Skeletal muscle satellite cell (primary cell): ENCODE measurements around the gene DUSP18.
A peak's percentile ranks its signal among the peaks of the same experiment; 100 is the strongest.

Experiments
- H3K27me3 ChIP-seq: 2 replicates; pipeline ENCODE4 v1.7.0; 2013; ENCODE audit warnings: low read length; ENCODE audit not compliant: control insufficient read depth, insufficient read depth
- H3K36me3 ChIP-seq: 2 replicates; pipeline ENCODE4 v1.7.0; 2013; ENCODE audit warnings: mild to moderate bottlenecking, control low read depth, low read length; ENCODE audit not compliant: insufficient read depth
- H3K4me1 ChIP-seq: 2 replicates; pipeline ENCODE4 v1.7.0; 2013; ENCODE audit warnings: low read length; ENCODE audit not compliant: control insufficient read depth, insufficient read depth
- H3K4me2 ChIP-seq: 2 replicates; pipeline ENCODE4 v1.7.0; 2013; ENCODE audit warnings: mild to moderate bottlenecking, low read length
- H3K4me3 ChIP-seq: 2 replicates; pipeline ENCODE4 v1.7.0; 2013; ENCODE audit warnings: low read length
- H3K9ac ChIP-seq: 2 replicates; pipeline ENCODE4 v1.7.0; 2013; ENCODE audit warnings: mild to moderate bottlenecking, low read depth, low read length, moderate library complexity
- H3K9me3 ChIP-seq: replicated peaks from 2 replicates; pipeline ENCODE4 v1.7.0; 2013; ENCODE audit warnings: mild to moderate bottlenecking, control low read depth, low read length

The DUSP18 gene

DNA sequence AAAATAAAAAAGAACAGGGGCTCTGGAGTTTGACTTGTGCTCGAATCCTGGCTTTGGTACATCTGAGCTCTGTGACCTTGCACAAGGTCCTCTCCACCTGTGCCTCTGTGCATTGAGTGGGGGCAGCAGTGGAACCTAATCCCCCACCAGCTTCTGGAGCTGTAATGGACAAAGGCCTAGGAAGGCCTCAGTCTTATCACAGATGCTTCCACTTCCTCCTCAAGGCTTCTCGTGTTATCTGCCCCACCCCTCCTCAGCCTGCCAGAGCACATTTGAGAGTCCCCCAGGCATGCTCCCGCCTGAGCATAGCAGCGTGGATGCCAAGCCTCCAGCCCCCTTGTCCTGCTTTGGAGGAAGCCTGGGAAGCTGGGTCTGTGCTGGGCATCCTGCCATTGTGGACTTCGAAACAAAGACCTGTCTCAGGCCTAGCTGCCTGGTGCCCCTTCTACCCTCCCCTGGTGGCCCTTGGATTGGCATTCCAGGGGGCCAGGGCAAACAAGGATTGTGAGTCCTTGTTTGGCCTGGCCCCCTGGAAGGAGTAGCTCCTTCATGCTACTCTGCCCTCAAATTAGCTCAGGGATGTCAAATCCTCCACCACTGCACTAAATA, 17.1 kb downstream of the DUSP18 start:
- Histone ChIP-seq H3K36me3 (peaks cover 6% of the 10 kb centered on the region), H3K9me3 (no peaks in the 10 kb centered on the region), H3K4me3 (no peak overlapping the region), H3K27me3 (no peaks in the 10 kb centered on the region), H3K4me2 (no peak overlapping the region), H3K4me1 (peaks cover 11% of the 10 kb centered on the region), H3K9ac (no peak overlapping the region)

DNA sequence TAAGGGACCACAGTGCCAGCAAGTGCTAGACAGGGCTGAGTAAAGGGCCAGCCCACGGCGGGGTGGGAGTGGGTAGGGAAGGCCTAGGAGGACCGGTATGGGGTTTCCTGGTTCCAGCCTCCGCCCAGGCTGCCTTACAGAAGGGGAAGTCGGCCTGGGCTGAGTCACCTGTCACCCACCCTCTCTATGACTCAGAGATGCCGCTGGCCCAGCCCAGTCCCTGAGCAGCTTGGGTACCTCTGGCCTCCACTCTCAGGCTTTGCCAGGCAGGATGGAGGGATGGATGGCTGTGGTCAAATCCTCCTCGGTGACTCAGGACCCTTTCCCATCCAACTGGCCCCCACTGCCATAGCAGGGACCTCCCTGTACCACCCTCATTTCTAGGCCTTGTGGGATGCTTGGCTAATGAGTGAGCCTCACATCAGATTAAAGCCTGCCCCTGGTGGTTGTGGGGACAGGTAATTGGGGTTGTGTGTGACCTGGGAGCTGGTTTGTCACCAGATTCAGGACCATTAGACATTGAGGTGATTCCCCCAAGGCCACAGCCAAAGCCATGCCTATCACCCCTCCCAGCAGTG, 18.2 kb downstream of the DUSP18 start:
- peak overlapping the region; percentile 55 for H3K4me2 ChIP-seq
- no peaks in the 10 kb centered on the region for H3K9me3 ChIP-seq
- H3K4me3 ChIP-seq, result no peak overlapping the region
- H3K27me3 ChIP-seq, result no peaks in the 10 kb centered on the region
- H3K36me3 ChIP-seq, result peaks cover 6% of the 10 kb centered on the region
- H3K9ac ChIP-seq, result no peak overlapping the region
- peaks cover 11% of the 10 kb centered on the region for H3K4me1 ChIP-seq

DNA sequence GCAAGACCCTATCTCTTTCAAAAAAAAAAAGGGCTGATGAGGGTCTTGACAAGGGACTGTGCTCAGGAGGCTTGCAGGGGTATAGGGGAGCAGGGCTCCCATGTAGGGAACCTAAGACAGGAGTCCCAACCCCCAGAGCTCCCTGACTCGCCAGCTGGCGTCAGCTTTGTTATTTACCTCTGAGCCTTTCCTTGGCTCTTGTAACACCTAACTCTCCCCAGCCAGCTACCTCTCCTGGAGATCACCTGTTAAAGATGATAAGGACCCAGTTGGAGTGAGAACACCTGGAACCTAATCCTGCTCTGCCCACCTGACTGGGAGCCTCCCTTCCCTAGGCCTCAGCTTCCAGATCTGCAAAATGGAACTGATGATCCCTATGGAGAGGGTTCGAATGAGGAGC, 18.9 kb downstream of the DUSP18 start:
- Histone ChIP-seq H3K36me3 (peaks cover 6% of the 10 kb centered on the region), H3K9me3 (no peaks in the 10 kb centered on the region), H3K4me2 (peak overlapping the region; percentile 55)

DNA sequence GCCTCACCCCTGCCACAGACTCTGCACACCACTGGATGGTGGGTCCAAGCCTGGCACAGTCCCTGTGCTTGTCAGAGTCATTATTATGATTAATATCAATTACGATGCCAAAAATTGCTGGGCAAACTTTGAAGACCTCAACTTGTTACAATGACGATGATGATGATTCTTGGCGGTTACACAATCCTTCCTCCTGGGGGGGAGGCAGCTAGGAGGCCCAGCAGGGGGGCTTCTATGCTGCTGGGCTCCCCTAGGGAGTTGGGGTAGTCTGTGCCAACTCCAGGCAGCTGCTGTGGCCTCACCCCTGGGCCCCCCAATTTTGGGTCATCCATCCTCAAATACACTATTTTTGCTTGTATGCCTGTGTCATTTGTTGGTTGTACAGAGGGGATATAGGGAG, 20.1 kb downstream of the DUSP18 start:
- no peak overlapping the region for H3K9ac ChIP-seq
- H3K27me3 ChIP-seq, result no peaks in the 10 kb centered on the region
- H3K9me3 ChIP-seq, result no peaks in the 10 kb centered on the region

More for the DNA sequence above, 18.9 kb downstream of the DUSP18 start:
- H3K4me3 ChIP-seq, result no peak overlapping the region
- H3K9ac ChIP-seq, result no peak overlapping the region
- peaks cover 17% of the 10 kb centered on the region for H3K4me1 ChIP-seq
- H3K27me3 ChIP-seq, result no peaks in the 10 kb centered on the region

DNA sequence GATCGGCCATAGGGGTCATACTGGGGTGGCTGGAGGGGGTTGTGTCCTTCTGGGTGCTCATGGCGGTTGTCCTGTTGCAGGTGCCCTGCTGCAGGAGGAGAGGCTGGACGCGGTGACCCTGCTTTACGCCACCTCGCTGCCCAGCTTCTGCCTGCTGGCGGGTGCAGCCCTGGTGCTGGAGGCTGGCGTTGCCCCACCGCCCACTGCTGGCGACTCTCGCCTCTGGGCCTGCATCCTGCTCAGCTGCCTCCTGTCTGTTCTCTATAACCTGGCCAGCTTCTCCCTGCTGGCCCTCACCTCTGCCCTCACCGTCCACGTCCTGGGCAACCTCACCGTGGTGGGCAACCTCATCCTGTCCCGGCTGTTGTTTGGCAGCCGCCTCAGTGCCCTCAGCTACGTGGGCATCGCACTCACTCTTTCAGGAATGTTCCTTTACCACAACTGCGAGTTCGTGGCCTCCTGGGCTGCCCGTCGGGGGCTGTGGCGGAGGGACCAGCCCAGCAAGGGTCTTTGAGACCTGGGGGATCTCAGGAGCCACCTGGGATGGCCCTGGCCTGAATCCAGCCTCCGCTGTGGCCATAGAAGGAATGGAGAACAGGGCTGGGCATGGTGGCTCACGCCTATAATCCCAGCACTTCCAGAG, 21.0 kb downstream of the DUSP18 start:
- peaks cover 27% of the 10 kb centered on the region for H3K4me1 ChIP-seq
- no peak overlapping the region for H3K9ac ChIP-seq
- no peaks in the 10 kb centered on the region for H3K9me3 ChIP-seq
- H3K4me3 ChIP-seq, result no peak overlapping the region
- no peaks in the 10 kb centered on the region for H3K27me3 ChIP-seq
- peaks cover 6% of the 10 kb centered on the region for H3K36me3 ChIP-seq
- H3K4me2 ChIP-seq, result no peak overlapping the region

More for the DNA sequence above, 20.1 kb downstream of the DUSP18 start:
- no peak overlapping the region for H3K4me3 ChIP-seq
- H3K4me2 ChIP-seq, result no peak overlapping the region
- H3K36me3 ChIP-seq, result peaks cover 6% of the 10 kb centered on the region
- peaks cover 27% of the 10 kb centered on the region for H3K4me1 ChIP-seq

DNA sequence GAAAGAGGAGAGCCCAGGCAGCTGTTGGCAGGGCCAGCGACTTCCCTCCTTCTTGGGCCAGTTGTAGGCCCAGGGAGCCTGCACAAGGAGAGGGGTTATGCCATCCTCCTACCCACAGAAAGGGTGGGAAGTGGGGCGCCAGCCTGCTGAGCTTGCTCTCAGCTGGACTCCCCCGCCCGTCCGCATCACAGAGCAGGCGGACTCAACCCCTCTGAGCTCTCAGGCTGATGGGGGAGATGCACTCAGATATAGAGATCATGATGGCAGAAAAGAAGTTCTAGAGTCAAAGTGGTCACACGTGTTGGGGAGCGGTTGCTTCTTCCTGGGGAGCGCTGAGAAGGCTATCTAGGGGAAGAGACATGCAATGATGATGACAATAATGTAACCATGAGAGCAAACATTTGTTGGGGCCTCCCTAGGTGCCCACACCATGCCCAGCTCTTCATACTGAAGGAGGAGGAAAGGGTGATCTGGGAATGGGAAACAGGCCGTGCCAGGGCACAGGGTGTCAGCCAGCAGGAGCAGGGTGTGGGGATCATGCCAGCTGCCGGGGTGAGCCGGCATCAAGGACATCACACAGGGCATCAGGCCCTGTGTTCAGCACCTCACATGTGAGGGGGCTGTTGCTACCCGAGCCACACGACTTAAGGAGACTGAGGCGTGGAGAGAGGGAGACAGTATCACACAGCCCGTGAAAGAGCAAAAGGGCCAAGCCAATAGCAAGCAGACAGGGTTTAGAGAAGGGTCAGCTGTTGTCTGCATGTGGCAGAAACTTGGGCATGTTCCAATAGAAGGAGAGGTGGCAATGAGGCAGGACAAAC, 24.4 kb downstream of the DUSP18 start:
- Histone ChIP-seq H3K9me3 (no peaks in the 10 kb centered on the region), H3K4me1 (peaks cover 16% of the 10 kb centered on the region), H3K36me3 (peaks cover 6% of the 10 kb centered on the region), H3K4me3 (no peak overlapping the region), H3K27me3 (no peaks in the 10 kb centered on the region), H3K4me2 (peak overlapping the region; percentile 63), H3K9ac (peak overlapping the region; percentile 22)

DNA sequence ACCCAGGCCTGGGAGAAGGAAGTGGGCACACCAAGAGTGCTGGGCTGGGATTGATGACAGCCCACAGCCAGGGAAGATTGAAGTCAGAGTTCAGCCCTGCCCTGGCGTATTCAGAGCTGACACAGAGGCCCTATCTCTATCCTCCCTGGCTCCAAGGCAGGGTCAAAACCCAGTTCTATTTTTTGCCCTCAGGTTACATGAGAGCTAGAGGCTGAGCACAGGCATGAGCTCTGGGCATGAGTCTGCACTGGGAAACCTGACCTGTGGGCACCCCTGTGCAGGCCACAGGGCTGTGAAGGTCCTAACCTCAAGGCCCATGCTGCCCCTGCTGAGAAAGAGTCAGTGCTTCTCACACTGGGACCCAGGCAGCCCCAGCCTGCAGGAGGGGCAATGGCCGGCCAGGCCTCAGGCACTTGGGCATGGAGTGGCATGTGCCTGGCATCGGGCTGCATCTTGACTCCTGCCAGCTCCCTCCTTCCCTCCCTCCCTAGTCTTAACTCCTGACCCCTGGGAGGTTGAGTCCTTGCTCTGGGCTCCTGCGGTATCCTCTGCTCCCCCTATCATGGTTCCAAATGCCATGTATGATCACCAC, 26.7 kb downstream of the DUSP18 start:
- no peaks in the 10 kb centered on the region for H3K36me3 ChIP-seq
- H3K4me3 ChIP-seq, result no peak overlapping the region
- H3K27me3 ChIP-seq, result no peaks in the 10 kb centered on the region
- no peaks in the 10 kb centered on the region for H3K9me3 ChIP-seq
- peaks cover 35% of the 10 kb centered on the region for H3K4me1 ChIP-seq
- H3K4me2 ChIP-seq, result peak overlapping the region; percentile 2
- no peak overlapping the region for H3K9ac ChIP-seq

DNA sequence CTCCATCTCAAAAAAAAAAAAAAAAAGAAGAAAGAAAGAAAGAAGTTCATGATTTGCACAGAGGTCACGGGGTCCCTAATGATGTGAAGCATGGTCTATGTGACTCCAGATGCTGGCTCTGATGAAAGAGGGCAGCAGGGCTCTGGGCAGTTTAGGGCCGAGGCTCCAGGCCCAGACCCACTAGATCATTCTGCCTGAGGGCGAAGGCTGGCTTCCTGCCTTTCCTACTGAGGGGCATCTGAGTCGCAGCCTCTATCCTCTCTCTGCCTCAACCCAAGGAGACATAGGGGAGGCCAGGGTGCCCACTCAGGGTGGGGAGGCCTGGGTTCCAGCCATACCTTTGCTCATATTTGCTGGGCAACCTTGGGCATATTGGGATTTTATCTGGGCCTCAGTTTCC, 27.3 kb downstream of the DUSP18 start:
- H3K4me2 ChIP-seq, result no peak overlapping the region
- H3K36me3 ChIP-seq, result no peaks in the 10 kb centered on the region
- no peak overlapping the region for H3K4me3 ChIP-seq
- no peaks in the 10 kb centered on the region for H3K27me3 ChIP-seq
- no peak overlapping the region for H3K9ac ChIP-seq
- H3K9me3 ChIP-seq, result no peaks in the 10 kb centered on the region
- H3K4me1 ChIP-seq, result peaks cover 36% of the 10 kb centered on the region

DNA sequence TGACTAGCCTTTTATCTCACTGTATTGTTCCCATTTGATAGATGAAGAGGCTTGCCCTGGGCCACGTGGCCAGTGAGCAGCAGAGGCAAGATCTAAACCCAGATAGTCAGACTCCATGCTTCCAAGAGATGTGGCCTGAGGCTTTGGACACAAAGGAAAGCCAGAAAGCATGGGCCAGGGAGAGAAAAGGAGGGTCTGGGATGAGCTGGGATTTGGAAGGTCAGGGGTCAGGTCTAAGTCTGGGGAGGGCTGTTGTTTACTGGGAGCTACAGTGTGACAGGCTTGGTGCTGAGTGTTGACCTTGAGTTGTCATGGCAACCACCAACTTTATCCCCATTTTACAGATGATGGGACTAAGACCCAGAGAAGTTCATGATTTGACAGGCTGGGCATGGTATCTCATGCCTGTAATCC, 30.0 kb downstream of the DUSP18 start:
- Histone ChIP-seq H3K4me2 (peak overlapping the region; percentile 94), H3K27me3 (no peaks in the 10 kb centered on the region), H3K9me3 (no peaks in the 10 kb centered on the region), H3K4me1 (peaks cover 29% of the 10 kb centered on the region), H3K36me3 (no peaks in the 10 kb centered on the region), H3K9ac (no peak overlapping the region), H3K4me3 (peak overlapping the region; percentile 83)

DNA sequence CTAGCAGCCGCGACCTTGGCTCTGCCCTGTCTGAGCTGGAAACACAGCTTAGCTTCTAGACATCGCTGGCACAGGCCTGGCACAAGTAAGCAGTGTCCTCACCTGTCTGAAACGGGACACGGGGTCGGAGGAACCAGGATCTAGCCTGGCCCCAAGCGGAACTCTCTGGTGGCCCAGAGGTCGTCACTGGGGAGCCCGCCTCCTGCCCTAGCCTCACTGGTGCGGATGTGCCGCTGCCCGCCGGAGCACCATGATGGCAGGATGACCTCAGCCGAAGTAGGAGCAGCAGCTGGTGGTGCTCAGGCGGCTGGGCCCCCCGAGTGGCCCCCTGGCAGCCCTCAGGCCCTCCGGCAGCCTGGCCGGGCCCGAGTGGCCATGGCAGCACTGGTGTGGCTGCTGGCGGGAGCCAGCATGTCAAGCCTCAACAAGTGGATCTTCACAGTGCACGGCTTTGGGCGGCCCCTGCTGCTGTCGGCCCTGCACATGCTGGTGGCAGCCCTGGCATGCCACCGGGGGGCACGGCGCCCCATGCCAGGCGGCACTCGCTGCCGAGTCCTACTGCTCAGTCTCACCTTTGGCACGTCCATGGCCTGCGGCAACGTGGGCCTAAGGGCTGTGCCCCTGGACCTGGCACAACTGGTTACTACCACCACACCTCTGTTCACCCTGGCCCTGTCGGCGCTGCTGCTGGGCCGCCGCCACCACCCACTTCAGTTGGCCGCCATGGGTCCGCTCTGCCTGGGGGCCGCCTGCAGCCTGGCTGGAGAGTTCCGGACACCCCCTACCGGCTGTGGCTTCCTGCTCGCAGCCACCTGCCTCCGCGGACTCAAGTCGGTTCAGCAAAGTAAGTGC, 31.2 kb downstream of the DUSP18 start:
- peak overlapping the region; percentile 94 for H3K4me2 ChIP-seq
- no peaks in the 10 kb centered on the region for H3K9me3 ChIP-seq
- H3K27me3 ChIP-seq, result no peaks in the 10 kb centered on the region
- H3K4me1 ChIP-seq, result peaks cover 29% of the 10 kb centered on the region
- H3K4me3 ChIP-seq, result peak overlapping the region; percentile 83
- H3K36me3 ChIP-seq, result no peaks in the 10 kb centered on the region
- peak overlapping the region; percentile 82 for H3K9ac ChIP-seq
